ENCODE results near the gene WFDC10A. TPM values are rescaled to one million over a fixed set of nuclear protein-coding genes. Genes with fewer than 3 reads are reported as not detected.
A peak's percentile ranks its signal among the peaks of the same experiment; 100 is the strongest.
"Not testable (repeated sequence)": the region's sequence is repeated elsewhere in the genome, so short reads cannot be mapped to it uniquely, and the experiment has no call there.

Gene WFDC10A
- total RNA-seq = not detected

GRCh38 chr20:45629496-45630100 is at the start of gene WFDC10A:
TSS of gene WFDC10A (plus strand) at chr20:45629739. CDS start at chr20:45629814, 75 bp downstream.
- intact Hi-C loops (cut with DNase I) = no loop called here
- peak; percentile 54 for DNase-seq
- no peaks in the 10 kb centered on the region for H3K4me1 ChIP-seq
- no peak within 1 kb of the TSS for H3K9ac ChIP-seq (ENCODE audit: low read depth in 2 of 2, low read length in 2 of 2)
- no peak within 1 kb of the TSS for H3K4me3 ChIP-seq
- no peaks in the 10 kb centered on the region for H3K36me3 ChIP-seq
- H3K27ac ChIP-seq = no peak within 1 kb of the TSS
- peak; percentile 68 for TF ChIP-seq CTCF (IDR thresholded peaks at IDR 0.05)
- no peaks in the 10 kb centered on the region for H3K9me3 ChIP-seq
- H3K27me3 ChIP-seq = no peaks in the 10 kb centered on the region

GRCh38 chr20:45581702-45582101 is 47.8 kb upstream of the WFDC10A start:
- no peak for DNase-seq

GRCh38 chr20:45583502-45583901 is 46.0 kb upstream of the WFDC10A start:
- DNase-seq = no peak
- Histone ChIP-seq H3K9me3 (no peaks in the 10 kb centered on the region), H3K4me3 (no peak overlapping the region), H3K36me3 (no peaks in the 10 kb centered on the region), H3K9ac (ENCODE audit: low read depth in 2 of 2, low read length in 2 of 2) (no peak overlapping the region), H3K27ac (no peak overlapping the region), H3K27me3 (no peaks in the 10 kb centered on the region), H3K4me1 (no peaks in the 10 kb centered on the region)
- intact Hi-C loops (cut with DNase I) = no loop called here
- TF ChIP-seq CTCF (IDR thresholded peaks at IDR 0.05) = no peak

More at GRCh38 chr20:45581702-45582101, 47.8 kb upstream of the WFDC10A start:
- Histone ChIP-seq H3K27me3 (no peaks in the 10 kb centered on the region), H3K4me3 (no peak overlapping the region), H3K27ac (no peak overlapping the region), H3K4me1 (no peaks in the 10 kb centered on the region), H3K9ac (ENCODE audit: low read depth in 2 of 2, low read length in 2 of 2) (no peak overlapping the region), H3K9me3 (no peaks in the 10 kb centered on the region), H3K36me3 (no peaks in the 10 kb centered on the region)
- intact Hi-C loops (cut with DNase I) = no loop called here
- TF ChIP-seq CTCF (IDR thresholded peaks at IDR 0.05) = no peak

GRCh38 chr20:45584294-45584693 is 45.2 kb upstream of the WFDC10A start:
- H3K9me3 ChIP-seq; H3K4me3 ChIP-seq; H3K27me3 ChIP-seq; DNase-seq; intact Hi-C loops (cut with DNase I); H3K9ac ChIP-seq (ENCODE audit: low read depth in 2 of 2, low read length in 2 of 2); H3K27ac ChIP-seq; H3K4me1 ChIP-seq; H3K36me3 ChIP-seq: not testable (repeated sequence)

- H3K27me3 ChIP-seq; H3K4me3 ChIP-seq; H3K9me3 ChIP-seq; H3K27ac ChIP-seq; intact Hi-C loops (cut with DNase I); H3K9ac ChIP-seq (ENCODE audit: low read depth in 2 of 2, low read length in 2 of 2); H3K36me3 ChIP-seq; H3K4me1 ChIP-seq: not testable (repeated sequence)
- peak; percentile 19 for DNase-seq
Measured at GRCh38 chr20:45585986-45586385, 43.6 kb upstream of the WFDC10A start.

GRCh38 chr20:45588800-45589199 is 40.7 kb upstream of the WFDC10A start:
- no peaks in the 10 kb centered on the region for H3K9me3 ChIP-seq
- H3K36me3 ChIP-seq = no peaks in the 10 kb centered on the region
- intact Hi-C loops (cut with DNase I) = no loop called here
- no peaks in the 10 kb centered on the region for H3K4me1 ChIP-seq
- H3K27ac ChIP-seq = no peak overlapping the region
- no peak overlapping the region for H3K4me3 ChIP-seq
- no peak for TF ChIP-seq CTCF (IDR thresholded peaks at IDR 0.05)
- H3K27me3 ChIP-seq = no peaks in the 10 kb centered on the region
- no peak overlapping the region for H3K9ac ChIP-seq (ENCODE audit: low read depth in 2 of 2, low read length in 2 of 2)
- no peak for DNase-seq

Data from colonic mucosa (tissue), 4 donors.